DND-41 (cell line): Measurements from ENCODE around the gene OASL.
"Not testable (repeated sequence)": the region's sequence is repeated elsewhere in the genome, so short reads cannot be mapped to it uniquely, and the experiment has no call there.

ENCODE experiments used
- ATAC-seq: fragments of 200-7000 bp; cut with Tn5 transposase; 3 replicates; pipeline ENCODE4 v1.9.1; 2021; ENCODE audit warnings: low read depth; ENCODE audit not compliant: insufficient read depth
- DNase-seq: peaks from one replicate; pipeline ENCODE4 v3.0.0-alpha.2; 2020
- H2AFZ ChIP-seq: 2 replicates; pipeline ENCODE4 v1.6.0; 2012; ENCODE audit warnings: low read depth, low read length
- H3K27ac ChIP-seq: 2 replicates; pipeline ENCODE4 v1.5.1; 2012; ENCODE audit warnings: low read length, inconsistent platforms
- H3K27me3 ChIP-seq: fragments of 200-600 bp; sonication (generic); 2 replicates; pipeline ENCODE4 v1.6.0; 2012; ENCODE audit warnings: low read length, mild to moderate bottlenecking, inconsistent platforms; ENCODE audit not compliant: insufficient read depth, poor library complexity
- H3K36me3 ChIP-seq: 2 replicates; pipeline ENCODE4 v1.5.1; 2012; ENCODE audit warnings: low read length, inconsistent platforms; ENCODE audit not compliant: insufficient read depth
- H3K4me1 ChIP-seq: 2 replicates; pipeline ENCODE4 v1.5.1; 2012; ENCODE audit warnings: mild to moderate bottlenecking, low read length; ENCODE audit not compliant: insufficient read depth
- H3K4me2 ChIP-seq: 2 replicates; pipeline ENCODE4 v1.6.0; 2012; ENCODE audit warnings: mild to moderate bottlenecking, moderate library complexity, low read length, inconsistent platforms; ENCODE audit not compliant: insufficient read depth
- H3K4me3 ChIP-seq, 2 experiments: fragments of 200-600 bp in 1 of 2; shearing (Covaris generic) in 1 of 2; 2 replicates each; pipeline ENCODE4 v1.5.1; 2012 to 2016; ENCODE audit warnings: inconsistent platforms in 2 of 2, low read length in 2 of 2, mild to moderate bottlenecking in 2 of 2, low read depth in 1 of 2, moderate library complexity in 1 of 2
- H3K79me2 ChIP-seq: 2 replicates; pipeline ENCODE4 v1.6.0; 2012; ENCODE audit warnings: low read length, inconsistent platforms; ENCODE audit not compliant: insufficient read depth
- H3K9ac ChIP-seq: 2 replicates; pipeline ENCODE4 v1.6.0; 2012; ENCODE audit warnings: low read depth, mild to moderate bottlenecking, inconsistent platforms, low read length, moderate library complexity
- H3K9me3 ChIP-seq: 2 replicates; pipeline ENCODE4 v1.5.1; 2012; ENCODE audit warnings: low read length, moderate library complexity, mild to moderate bottlenecking, inconsistent platforms; ENCODE audit not compliant: insufficient read depth, severe bottlenecking
- H4K20me1 ChIP-seq: 2 replicates; pipeline ENCODE4 v1.6.0; 2012; ENCODE audit warnings: low read length; ENCODE audit not compliant: insufficient read depth
- EZH2 ChIP-seq: IDR thresholded peaks from 3 replicates; pipeline ENCODE4 v1.6.1; 2012; ENCODE audit warnings: borderline replicate concordance, low read depth, mild to moderate bottlenecking, moderate library complexity, low read length, inconsistent platforms; ENCODE audit not compliant: severe bottlenecking
- TF ChIP-seq, protein P1 (sequence below): IDR thresholded peaks from 2 replicates; pipeline ENCODE4 v1.5.1; 2012; ENCODE audit warnings: borderline replicate concordance, low read length, moderate library complexity, mild to moderate bottlenecking; ENCODE audit not compliant: poor library complexity, severe bottlenecking; ENCODE audit errors: extremely low read depth

OASL gene

DNA sequence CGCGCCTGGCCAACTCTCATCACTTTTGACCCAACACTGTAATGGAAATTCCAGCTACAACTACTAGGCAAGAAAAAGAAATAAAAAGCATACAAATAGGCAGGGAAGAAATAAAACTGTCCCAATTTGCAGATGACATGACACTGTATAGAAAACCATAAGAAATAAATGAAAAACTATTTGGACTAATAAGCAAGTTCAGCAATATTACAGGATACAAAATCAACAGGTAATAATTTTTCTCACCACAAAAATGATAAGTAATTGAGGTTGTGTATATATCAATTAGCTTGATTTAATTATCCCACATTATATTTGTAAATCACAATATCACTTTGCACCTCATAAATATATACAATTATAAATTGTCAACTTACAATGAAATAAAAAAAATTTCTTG lies 41.9 kb upstream of the OASL start:
- Histone ChIP-seq H2AFZ (no peak overlapping the region), H3K9me3 (no peaks in the 10 kb centered on the region), H3K27ac (no peak overlapping the region), H3K9ac (no peak overlapping the region), H4K20me1 (no peaks in the 10 kb centered on the region), H3K4me3 (no peak overlapping the region), H3K36me3 (no peaks in the 10 kb centered on the region), H3K4me2 (no peak overlapping the region), H3K27me3 (no peaks in the 10 kb centered on the region), H3K79me2 (no peaks in the 10 kb centered on the region), H3K4me1 (no peaks in the 10 kb centered on the region)
- ATAC-seq (no peak), DNase-seq (no peak)
- TF ChIP-seq EZH2, result no peak
- TF ChIP-seq, protein P1, sequence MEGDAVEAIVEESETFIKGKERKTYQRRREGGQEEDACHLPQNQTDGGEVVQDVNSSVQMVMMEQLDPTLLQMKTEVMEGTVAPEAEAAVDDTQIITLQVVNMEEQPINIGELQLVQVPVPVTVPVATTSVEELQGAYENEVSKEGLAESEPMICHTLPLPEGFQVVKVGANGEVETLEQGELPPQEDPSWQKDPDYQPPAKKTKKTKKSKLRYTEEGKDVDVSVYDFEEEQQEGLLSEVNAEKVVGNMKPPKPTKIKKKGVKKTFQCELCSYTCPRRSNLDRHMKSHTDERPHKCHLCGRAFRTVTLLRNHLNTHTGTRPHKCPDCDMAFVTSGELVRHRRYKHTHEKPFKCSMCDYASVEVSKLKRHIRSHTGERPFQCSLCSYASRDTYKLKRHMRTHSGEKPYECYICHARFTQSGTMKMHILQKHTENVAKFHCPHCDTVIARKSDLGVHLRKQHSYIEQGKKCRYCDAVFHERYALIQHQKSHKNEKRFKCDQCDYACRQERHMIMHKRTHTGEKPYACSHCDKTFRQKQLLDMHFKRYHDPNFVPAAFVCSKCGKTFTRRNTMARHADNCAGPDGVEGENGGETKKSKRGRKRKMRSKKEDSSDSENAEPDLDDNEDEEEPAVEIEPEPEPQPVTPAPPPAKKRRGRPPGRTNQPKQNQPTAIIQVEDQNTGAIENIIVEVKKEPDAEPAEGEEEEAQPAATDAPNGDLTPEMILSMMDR, result no peak

GRCh38 chr12:121079736-121080272 lies 40.8 kb upstream of the OASL start:
- no peaks in the 10 kb centered on the region for H3K9me3 ChIP-seq
- no peak overlapping the region for H2AFZ ChIP-seq
- no peak overlapping the region for H3K27ac ChIP-seq
- H3K9ac ChIP-seq, result no peak overlapping the region
- H3K4me1 ChIP-seq, result no peaks in the 10 kb centered on the region
- no peak overlapping the region for H3K4me3 ChIP-seq
- H3K79me2 ChIP-seq, result no peaks in the 10 kb centered on the region
- no peak overlapping the region for H3K4me2 ChIP-seq
- no peak for TF ChIP-seq EZH2
- TF ChIP-seq, protein P1, result no peak
- no peaks in the 10 kb centered on the region for H3K36me3 ChIP-seq
- ATAC-seq (no peak), DNase-seq (no peak)
- H3K27me3 ChIP-seq, result no peaks in the 10 kb centered on the region
- H4K20me1 ChIP-seq, result no peaks in the 10 kb centered on the region

DNA sequence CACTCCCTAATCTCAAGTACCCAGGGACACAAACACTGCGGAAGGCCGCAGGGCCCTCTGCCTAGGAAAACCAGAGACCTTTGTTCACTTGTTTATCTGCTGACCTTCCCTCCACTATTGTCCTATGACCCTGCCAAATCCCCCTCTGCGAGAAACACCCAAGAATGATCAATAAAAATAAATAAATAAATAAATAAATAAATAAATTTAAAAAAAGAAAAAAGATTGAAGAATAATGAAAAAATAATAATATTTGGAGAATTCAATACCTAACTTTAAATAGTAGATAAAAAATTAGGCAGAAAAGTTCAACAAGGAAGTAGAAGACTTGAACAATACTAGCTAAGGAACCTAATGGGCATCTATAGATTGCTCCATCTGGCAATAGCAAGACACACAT lies 38.4 kb upstream of the OASL start:
- H3K4me2 ChIP-seq, H3K27me3 ChIP-seq, H3K4me3 ChIP-seq, H3K36me3 ChIP-seq, H3K27ac ChIP-seq, DNase-seq, H4K20me1 ChIP-seq, ATAC-seq, H3K4me1 ChIP-seq, H3K9ac ChIP-seq, H3K79me2 ChIP-seq, H3K9me3 ChIP-seq, H2AFZ ChIP-seq: not testable (repeated sequence)

DNA sequence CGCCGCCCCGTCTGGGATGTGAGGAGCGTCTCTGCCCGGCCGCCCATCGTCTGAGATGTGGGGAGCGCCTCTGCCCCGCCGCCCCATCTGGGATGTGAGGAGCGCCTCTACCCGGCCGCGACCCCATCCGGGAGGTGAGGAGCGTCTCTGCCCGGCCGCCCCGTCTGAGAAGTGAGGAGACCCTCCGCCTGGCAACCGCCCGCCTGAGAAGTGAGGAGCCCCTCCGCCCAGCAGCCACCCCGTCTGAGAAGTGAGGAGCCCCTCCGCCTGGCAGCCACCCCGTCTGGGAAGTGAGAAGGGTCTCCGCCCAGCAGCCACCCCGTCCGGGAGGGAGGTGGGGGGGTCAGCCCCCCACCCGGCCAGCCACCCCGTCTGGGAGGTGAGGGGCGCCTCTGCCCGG lies 36.9 kb upstream of the OASL start:
- not testable (repeated sequence) for H3K4me2 ChIP-seq, H3K36me3 ChIP-seq, H2AFZ ChIP-seq, H3K27me3 ChIP-seq, H3K4me1 ChIP-seq, ATAC-seq, H3K9ac ChIP-seq, H4K20me1 ChIP-seq, DNase-seq, H3K9me3 ChIP-seq, H3K4me3 ChIP-seq, H3K27ac ChIP-seq, H3K79me2 ChIP-seq
